Transverse colon (tissue), 4 donors: ENCODE measurements around the gene EXOC6.

ENCODE experiments used
- EP300 ChIP-seq: sonication (generic); formaldehyde crosslinking; IDR thresholded peaks from one replicate; pipeline ENCODE4 v1.6.1; 2017; ENCODE audit warnings: antibody characterized with exemption, low read depth
- POLR2A ChIP-seq: fragments of 450-650 bp; IDR thresholded peaks from one replicate; pipeline ENCODE4 v1.6.1; 2016; ENCODE audit warnings: antibody characterized with exemption, mild to moderate bottlenecking, moderate library complexity
- POLR2AphosphoS5 ChIP-seq, 3 donors: sonication (generic); formaldehyde crosslinking; IDR thresholded peaks; one replicate each; pipeline ENCODE4 v1.6.1; 2016; ENCODE audit warnings: antibody characterized with exemption in 3 of 3
- TF ChIP-seq, protein P1 (sequence below), 5 experiments: fragments of 200-600 bp in 3 of 5; fragments of 450-650 bp in 2 of 5; sonication (generic) in 3 of 5; IDR thresholded peaks; 1 replicate in 2 of 5; 2 replicates in 3 of 5; pipeline ENCODE4 v1.5.1; 2016 to 2017; ENCODE audit warnings: antibody characterized with exemption in 5 of 5, inconsistent platforms in 3 of 5, mild to moderate bottlenecking in 2 of 5, moderate library complexity in 1 of 5

DNA sequence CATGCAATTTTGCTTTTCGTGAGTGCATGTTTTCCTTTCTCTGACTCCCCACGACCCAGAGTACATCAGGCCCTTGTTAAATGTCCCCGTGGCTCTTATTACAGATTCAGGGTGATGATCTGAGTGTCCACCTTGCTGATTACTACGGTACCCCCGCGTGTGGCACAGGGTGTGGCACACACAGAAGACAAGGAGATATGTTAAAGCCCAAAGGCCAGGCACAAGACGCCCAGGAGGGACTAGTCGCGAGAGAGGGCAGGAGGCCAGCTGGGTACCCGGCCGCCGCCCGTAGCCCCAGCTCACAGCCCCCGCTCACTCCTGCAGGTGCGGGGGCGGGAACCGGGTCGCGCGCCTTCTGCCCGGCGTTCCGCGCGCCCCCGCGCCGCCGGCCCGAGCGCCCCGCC, 281 bp upstream of the EXOC6 start:
- TF ChIP-seq, protein P1, sequence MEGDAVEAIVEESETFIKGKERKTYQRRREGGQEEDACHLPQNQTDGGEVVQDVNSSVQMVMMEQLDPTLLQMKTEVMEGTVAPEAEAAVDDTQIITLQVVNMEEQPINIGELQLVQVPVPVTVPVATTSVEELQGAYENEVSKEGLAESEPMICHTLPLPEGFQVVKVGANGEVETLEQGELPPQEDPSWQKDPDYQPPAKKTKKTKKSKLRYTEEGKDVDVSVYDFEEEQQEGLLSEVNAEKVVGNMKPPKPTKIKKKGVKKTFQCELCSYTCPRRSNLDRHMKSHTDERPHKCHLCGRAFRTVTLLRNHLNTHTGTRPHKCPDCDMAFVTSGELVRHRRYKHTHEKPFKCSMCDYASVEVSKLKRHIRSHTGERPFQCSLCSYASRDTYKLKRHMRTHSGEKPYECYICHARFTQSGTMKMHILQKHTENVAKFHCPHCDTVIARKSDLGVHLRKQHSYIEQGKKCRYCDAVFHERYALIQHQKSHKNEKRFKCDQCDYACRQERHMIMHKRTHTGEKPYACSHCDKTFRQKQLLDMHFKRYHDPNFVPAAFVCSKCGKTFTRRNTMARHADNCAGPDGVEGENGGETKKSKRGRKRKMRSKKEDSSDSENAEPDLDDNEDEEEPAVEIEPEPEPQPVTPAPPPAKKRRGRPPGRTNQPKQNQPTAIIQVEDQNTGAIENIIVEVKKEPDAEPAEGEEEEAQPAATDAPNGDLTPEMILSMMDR (IDR thresholded peaks at IDR 0.05), result no peak
- no peak for TF ChIP-seq EP300
- TF ChIP-seq POLR2AphosphoS5 (IDR thresholded peaks at IDR 0.05), result no peak
- no peak for TF ChIP-seq POLR2A
